Measurements from ENCODE around the gene VDAC1.

DNA sequence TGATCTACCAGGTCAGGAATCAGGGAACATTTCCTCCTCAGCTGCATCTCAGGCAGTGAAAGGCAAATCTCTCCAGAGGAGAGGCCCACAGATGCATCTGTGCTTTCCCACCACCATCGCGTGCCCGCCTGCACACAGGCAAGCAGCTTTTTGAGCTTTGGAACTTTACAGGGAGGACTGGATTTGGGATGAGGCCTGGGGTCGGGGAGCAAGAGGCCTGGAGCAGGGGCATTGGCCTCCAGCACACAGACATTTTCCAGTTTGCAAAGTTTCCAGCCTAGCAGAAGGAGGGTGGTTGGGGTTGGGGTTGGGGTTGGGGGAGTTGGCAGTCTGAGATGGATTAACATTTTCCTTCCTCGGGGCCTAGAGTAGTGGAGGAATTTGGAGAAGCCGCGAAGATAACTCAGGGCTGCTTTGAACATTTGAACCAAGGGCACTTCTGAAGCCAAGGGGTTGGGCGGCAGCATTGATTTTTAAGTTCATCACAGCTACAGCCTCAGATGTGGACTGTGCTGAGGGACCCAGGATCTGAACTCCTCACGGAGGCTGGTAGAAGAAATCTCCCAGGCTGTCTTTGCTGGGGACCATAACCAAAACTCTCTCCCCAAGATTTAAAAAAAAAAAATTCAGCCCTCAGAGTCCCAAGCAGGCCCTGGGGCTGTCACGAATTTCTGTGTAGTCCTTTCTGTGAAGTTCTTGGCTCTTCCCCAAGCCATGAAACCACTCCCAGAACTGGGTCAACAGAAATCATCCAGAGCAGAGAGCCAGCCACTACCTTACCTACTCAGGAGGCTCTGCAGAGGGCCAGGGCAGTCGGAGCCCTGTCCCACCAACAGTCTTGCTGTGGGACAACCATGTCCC lies 61.9 kb downstream of the VDAC1 start:
- TF ChIP-seq CEBPB (IDR thresholded peaks at IDR 0.05), result no peak
- TF ChIP-seq, protein P1, sequence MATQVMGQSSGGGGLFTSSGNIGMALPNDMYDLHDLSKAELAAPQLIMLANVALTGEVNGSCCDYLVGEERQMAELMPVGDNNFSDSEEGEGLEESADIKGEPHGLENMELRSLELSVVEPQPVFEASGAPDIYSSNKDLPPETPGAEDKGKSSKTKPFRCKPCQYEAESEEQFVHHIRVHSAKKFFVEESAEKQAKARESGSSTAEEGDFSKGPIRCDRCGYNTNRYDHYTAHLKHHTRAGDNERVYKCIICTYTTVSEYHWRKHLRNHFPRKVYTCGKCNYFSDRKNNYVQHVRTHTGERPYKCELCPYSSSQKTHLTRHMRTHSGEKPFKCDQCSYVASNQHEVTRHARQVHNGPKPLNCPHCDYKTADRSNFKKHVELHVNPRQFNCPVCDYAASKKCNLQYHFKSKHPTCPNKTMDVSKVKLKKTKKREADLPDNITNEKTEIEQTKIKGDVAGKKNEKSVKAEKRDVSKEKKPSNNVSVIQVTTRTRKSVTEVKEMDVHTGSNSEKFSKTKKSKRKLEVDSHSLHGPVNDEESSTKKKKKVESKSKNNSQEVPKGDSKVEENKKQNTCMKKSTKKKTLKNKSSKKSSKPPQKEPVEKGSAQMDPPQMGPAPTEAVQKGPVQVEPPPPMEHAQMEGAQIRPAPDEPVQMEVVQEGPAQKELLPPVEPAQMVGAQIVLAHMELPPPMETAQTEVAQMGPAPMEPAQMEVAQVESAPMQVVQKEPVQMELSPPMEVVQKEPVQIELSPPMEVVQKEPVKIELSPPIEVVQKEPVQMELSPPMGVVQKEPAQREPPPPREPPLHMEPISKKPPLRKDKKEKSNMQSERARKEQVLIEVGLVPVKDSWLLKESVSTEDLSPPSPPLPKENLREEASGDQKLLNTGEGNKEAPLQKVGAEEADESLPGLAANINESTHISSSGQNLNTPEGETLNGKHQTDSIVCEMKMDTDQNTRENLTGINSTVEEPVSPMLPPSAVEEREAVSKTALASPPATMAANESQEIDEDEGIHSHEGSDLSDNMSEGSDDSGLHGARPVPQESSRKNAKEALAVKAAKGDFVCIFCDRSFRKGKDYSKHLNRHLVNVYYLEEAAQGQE (IDR thresholded peaks at IDR 0.05; ENCODE audit: low read depth), result no peak
- no peak for TF ChIP-seq FOXM1 (IDR thresholded peaks at IDR 0.05; ENCODE audit: borderline replicate concordance, low read depth)
- no peak for TF ChIP-seq RAD21 (IDR thresholded peaks at IDR 0.05; ENCODE audit: low read depth)
- no peak for TF ChIP-seq YY1 (IDR thresholded peaks at IDR 0.05; ENCODE audit: low read depth)
- no peak for TF ChIP-seq CREB1 (IDR thresholded peaks at IDR 0.05; ENCODE audit: low read depth)
